GM19239 (cell line): Measurements from ENCODE around the gene ENHO.

Experiments
- DNase-seq: peaks from one replicate; pipeline ENCODE4 v3.0.0; 2011; ENCODE audit warnings: low spot score; ENCODE audit not compliant: insufficient read length
- FAIRE-seq: peaks from 2 replicates; lab custom pipeline; 2011; peaks lifted over from hg19 to GRCh38; lab: Jason Lieb, UNC

The ENHO gene

DNA sequence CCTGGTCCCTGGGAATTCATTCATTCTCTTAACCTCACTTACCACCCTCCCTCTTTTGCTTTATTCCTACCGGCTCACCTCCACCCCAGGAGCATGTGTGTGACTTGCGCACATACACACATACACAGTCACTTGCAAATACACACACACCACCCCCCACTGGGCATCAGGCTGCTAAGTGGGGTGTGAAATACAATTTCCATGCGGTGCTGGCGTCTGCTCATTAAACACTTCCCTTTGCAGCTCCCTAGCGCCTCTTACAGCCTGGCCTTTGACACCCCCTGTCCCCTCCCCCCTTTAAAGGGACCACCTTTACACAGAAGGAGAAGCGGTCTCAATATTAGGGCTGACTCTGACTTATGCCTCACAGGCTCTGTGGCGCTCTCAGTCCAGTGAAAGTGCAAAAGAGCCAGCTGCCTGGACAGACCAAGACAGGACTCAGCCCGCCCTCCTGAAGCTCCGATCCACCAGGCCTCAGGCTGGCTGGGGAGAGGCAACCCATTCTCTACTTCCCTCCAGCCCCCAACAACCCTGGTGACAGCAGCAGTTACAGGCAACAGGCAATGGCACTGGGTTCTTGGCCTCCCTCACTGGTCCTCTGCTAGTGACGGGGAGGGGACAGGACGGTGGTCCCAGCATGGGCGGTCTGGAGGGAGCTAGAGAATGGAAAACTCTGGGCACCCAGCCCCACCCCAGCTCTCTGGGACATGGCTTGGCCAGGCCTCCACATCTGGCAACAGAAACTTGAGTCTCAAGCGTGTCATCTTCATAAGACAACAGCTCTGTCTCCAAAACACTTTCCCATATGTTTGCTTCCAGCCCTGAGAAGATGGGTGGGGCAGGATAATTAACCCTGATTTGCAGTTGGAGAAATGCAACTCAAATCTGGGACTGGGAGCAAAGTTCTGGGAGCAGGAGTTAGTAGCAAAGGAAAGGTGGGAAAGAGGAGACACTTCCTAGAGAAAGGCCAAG, 12.0 kb downstream of the ENHO start:
- no peak for DNase-seq
- no peak for FAIRE-seq

DNA sequence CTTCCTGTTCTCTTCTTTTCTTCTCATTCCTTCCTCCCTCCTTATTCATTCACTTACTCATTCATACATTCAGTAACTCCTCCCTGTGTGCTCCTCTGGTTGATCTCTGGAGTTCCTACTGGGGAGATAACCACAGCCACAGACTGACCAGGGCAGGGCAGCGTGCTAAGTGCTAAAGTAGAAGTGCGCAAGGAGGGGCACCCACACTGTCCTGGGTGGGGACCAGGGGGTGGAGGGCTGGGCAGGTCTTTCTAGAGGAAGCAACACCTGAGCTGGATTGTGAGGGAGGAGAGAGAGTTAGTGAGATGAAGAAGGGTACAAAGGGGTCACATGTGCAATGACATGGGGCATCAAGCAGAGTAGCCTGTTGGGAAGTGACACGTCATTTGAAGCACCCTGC, 13.8 kb downstream of the ENHO start:
- FAIRE-seq: no peak
- DNase-seq: no peak

DNA sequence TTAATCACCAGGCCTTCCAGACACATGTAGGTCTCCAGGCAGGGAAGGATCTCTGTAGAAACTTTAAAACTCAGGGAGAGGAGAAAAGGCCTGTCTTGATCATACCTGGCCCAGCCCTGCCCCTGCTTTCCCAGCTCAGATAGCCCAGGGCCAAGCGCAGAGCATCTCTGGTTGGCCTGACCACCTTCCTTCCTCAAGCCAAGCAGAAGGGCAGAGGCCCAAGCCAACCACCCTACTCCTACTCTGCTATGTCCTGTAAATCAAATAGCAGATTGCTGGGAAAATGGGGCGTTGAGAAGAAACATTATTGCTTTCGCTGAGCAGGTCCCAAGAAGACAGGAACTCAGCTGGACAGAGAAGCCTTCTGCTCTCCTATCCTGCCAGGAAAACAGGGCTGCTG, 14.3 kb downstream of the ENHO start:
- FAIRE-seq: no peak
- DNase-seq: no peak

DNA sequence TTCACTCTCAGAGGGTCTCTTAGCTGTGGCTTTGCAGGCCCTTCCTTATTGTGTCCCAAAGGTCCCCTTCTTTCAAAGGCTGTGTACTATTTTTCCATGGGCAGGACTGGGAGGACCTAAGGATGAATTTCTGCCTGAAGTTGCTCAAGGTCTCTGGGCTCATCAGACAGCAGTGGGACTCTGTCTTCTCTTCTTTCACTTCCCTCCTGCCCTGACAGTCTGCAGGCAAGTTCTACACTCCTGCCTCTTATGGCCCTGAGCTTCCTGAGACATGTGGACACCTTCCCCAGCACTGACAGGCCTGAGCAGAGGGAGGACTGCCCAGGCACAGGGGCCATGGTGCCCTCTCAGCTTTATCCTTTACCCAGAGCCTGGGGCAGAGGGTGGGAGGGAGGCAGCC, 14.8 kb downstream of the ENHO start:
- FAIRE-seq (no peak), DNase-seq (no peak)

DNA sequence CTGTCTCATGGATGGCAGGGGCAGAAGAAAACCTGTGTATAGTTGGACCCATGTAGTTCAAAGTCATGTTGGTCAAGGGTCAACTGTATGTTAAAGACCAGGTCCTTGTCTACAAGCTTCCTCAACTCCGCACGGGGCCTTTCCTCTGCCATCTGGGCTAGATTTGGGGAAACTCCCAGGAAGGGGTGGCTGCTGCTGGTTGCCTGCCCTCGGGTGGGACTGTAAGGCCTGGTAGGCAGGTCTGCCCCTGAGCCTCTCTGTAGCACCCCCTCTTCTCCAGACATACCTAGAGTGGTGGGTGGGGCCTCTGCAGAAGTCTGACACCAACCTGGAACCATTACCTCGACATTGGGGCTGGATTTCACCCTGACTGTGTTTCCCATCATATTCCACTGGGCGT, 15.2 kb downstream of the ENHO start:
- DNase-seq: no peak

DNA sequence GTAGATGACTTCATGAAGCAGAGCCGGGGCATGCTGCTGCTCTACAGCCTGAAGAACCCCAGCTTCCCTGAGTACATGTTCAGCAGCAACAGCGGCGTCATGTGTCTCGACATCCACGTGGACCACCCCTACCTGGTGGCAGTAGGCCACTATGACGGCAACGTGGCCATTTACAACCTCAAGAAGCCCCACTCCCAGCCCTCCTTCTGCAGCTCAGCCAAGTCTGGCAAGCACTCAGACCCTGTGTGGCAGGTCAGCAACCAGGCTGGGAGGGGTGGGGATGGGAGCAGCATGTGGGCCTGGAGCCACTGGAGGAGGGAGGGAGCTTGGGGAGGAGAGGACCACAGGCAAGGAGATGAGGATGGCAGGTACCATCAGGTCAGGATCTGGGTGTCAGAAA, 16.2 kb downstream of the ENHO start:
- no peak for FAIRE-seq
- no peak for DNase-seq

More for the DNA sequence above, 15.2 kb downstream of the ENHO start:
- no peak for FAIRE-seq

DNA sequence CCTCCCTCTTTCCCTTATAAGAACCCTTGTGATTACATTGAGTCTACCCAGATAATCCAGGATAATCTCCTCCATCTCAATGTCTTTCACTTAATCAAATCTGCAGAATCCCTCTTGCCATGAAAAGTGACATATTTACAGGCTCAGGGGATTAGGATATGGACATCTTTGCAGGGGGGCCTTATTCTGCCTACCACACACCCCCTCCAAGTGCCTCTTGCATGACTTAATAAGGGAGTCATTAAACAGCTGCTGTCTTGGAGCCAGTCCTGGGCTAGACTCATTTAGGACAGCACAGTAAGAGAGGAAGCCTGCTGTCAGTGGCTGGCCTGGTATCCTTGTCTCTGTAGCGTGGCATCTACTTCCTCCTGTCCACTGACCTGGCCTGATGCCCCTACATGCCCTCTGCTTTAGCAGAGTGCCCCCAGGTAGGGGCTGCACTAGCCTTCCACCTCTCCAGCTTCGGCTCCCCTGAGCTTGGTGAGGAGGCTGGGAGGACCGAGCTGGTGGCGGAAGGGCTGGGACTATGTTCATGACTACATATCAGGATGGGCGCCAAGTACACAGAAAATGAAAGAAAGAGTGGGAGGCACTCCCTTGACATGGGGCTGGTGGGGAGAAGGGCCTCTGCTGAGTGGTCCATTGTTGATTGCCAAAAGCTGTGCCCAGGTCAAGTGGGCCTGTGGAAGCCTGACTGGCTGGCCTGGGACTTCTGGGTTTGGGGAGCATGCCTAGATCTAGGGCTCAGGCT, 17.2 kb downstream of the ENHO start:
- FAIRE-seq: no peak
- no peak for DNase-seq

DNA sequence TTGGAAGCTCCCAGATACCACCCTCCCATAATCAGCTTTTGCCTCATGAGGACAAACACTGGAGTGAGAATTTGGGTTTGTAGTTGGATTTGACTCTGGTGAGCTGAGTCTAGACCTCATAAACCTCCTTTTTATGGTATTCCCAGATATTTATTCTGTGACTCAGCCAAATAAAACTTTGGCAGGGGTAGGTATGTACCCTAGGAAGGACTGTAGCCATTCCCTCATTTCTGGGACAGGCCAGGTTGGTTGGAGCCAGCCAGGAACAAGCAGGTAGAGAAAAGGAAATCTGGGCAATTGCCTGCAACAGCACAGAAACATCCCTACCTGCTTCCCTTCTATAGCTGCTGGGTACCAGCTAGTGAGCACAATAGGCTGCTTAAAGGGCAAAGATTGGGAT, 19.4 kb downstream of the ENHO start:
- no peak for FAIRE-seq
- DNase-seq: no peak

DNA sequence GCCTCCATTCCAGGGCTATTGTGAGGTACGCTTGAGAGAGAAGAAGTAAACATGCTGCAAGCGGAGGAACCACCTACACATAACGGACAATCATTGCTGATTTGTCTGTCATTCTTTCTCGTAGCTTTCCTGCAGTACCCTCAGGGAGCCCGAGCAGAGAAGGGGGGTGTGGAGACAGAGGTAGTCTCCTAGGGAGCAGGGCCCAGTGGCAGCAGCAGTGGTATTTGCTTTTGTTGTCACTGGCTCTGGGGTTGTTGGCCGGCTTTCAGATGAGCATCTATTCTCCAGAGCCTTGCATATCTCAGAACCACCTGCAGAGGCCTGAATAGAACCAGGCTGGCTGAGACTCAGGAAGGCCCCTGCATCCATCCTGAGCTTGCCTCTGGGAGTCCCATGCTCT, 19.9 kb downstream of the ENHO start:
- FAIRE-seq: no peak
- no peak for DNase-seq

DNA sequence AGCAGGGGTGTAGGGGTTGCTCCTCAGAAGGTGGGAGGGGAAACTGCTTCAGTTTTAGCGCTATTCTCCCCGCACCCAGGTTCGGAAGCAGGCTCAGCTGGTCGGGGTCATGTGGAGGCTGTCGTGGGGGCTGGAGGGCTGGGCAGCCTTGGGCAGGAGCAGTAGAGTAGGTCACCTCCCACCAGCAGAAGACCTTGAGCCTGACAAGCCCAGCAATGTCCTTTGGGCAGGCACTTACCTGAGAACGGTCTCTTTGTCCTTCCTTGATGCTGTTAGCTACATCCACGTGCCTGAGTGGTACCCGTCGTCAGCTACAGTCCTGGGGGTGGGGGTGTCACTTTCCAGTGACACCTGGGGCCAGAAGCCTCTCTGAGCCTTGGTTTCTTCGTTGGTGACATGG, 20.3 kb downstream of the ENHO start:
- DNase-seq (no peak), FAIRE-seq (no peak)

DNA sequence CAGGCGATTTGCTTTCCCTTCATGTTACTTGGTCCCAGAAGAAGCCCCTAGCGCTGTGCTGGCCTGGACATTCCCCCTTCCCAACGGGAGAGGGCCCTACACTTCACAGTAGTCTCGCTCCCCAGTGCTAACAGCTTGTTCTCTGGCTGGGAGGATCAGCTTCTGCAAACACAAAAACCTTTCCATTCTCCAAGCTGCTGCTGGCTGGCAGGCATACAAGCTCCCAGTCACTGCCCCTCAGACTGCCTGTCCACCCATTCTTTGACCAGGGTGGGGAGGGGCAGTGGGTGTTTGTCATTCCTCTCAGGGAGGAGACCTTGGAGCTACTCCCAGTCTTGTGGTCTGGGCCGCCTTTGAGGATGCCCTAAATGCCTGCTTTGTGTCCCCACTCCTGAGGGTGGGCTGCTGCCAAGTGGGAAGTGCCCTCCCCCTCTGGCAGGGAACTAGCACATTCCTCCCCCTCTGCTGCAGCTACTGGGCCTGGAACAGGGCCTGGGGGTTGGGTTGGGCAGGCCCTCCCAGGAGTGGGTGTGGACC, 20.8 kb downstream of the ENHO start:
- DNase-seq: no peak
- FAIRE-seq: no peak

DNA sequence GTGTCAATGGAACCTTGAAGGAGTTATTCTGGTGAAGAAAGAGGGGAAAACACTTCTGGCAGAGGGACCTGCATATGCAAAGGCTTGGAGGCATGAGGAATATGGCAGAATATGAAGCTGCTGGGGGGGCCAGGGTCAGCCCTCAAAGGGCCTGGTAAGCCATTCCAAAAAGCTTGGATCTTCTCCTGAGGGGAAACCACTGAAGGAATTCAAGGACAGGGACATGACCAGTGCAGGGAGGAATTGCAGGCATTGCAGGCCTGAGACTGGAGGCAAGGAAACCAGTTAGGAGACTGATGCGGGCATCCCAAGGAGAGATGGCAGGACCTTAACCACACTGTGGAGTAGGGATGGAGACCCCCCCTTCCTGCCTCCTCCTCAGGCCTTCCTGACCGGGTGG, 21.4 kb downstream of the ENHO start:
- DNase-seq (no peak), FAIRE-seq (no peak)

DNA sequence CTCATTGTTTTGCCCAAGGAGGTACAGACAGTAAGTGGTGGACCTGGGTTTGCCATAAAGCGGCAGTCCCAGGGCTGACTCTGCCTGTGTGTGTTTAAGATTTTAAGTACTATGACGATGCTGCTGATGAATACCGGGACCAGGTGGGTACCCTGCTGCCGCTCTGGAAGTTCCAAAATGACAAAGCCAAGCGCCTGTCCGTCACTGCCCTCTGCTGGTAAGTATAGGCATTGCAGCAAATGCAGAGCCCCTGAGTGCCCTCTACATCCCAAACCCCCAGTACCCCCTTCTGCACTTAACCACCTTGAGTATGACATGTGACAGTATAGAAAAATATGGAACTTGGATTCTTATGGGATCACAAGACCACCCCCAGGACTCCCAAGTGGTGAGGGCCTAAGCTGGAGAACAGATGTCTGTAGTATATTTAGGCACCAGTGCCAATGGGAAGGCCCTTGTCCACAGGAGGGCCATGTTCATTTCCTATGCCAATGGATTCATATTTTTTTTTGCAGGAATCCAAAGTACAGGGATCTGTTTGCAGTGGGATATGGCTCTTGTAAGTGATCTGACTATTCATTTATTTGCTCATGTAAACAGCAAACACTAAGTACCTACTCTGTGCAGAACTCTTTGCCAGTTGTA, 22.0 kb downstream of the ENHO start:
- FAIRE-seq: peak; percentile 90
- peak; percentile 53 for DNase-seq

DNA sequence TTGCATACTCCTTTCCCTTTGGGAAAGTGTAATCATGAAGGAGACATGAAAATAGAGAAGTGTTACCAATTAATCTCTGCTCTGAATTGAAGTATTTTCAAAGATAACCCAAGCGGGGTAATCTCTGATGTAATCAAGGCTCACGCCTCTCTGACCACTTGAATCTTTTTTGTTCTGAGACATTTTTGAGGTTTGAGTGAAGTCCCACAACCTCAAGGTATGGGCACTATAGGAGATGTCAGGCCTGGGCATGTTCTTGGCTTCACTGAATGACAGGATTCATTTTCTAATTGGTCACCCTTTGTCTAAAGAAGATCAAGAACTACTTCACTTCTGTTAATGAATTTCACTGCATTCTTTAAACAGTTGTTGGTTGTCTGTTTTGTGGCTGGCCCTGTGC, 23.7 kb downstream of the ENHO start:
- no peak for DNase-seq
- no peak for FAIRE-seq

DNA sequence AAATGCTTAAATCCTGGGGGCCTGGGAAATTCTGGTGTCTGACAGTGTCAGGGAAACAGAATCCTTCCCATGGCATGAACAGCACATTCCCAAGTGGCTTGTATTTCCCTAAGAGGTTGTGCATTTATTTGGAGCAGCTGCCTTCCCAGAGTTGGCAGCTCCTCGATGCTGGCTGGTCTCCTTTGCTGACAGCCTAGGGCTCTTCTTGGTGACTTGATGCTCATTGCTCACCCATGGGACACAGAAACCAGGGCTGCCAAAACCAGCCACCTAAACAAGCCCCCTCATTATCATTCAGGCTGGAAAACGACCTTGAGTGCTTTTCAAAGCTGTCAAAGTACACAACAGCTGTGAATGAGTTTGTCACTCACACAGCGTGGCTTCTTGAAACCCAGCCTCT, 24.2 kb downstream of the ENHO start:
- no peak for FAIRE-seq

DNA sequence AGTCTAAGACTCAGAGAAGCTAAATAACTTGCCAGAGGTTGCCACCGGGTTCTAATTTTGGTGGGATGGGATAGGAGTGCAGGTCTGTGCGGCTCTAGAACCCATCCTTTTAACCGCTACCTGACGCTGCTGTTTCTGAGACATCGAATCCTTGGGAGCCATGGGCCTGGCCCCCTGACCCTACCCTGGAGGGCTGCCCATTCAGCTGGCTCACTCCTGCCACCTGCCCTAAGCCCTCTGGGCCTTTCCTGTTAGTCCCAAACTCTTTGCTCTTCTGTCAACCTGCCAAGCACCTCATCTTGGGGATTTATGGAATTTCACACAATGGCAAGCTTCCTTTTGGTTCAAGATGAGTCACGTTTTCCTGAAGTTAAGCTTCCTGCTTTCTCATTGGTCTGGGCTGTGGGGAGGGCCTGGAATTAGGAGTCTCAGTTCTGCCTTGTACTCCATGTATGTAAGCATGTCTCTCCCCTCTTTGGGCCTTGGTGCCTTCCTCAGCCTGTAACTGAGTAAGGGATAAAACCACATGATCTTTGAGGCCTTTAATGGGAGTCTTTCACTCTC, 26.6 kb downstream of the ENHO start:
- DNase-seq: no peak

More for the DNA sequence above, 24.2 kb downstream of the ENHO start:
- no peak for DNase-seq

DNA sequence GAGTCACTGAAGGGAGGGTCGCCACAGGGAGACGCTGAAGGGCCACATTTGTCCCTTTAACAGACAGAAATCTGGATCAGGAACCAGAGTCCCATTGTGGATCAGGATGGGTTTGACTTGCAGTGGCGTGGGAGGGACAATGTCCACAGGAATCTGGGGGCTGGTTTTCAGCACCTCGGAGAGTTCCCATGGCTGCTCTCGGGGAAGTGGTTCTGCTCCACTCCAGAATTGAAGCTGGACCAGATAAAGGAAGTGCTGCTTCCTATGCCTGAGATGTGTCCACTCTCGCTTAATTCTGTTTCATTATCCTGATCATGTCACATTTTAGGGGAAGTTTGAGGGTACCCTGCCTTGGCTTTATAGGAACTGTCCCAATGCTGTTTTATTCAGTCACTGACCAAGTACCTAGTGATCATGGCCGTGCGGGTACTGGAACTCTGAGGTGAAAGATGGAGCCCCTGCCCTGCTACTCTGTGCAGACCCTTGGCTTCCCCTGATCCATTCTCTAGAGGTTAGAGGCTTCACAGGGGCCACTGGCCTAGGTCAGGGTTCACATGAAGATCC, 28.7 kb downstream of the ENHO start:
- FAIRE-seq (no peak), DNase-seq (no peak)

More for the DNA sequence above, 26.6 kb downstream of the ENHO start:
- FAIRE-seq: no peak

DNA sequence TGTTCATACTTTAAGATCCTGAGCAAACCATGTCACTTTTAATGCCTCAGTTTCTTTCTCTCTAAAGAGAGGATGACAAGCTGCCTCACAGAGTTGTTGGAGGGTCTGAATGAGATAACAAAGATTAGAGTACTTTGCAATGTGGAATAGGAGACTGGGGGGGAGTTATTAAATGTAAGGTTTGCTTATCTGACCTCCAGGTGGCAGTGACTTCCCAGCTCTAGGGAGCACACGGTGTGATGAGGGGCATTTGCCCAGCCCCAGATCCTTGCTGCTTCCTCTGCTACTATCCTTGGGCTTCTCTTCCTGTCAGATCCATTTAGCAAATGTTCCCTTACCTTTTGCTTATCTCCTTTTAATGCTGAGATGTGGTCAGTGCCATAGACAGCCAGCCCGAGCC, 30.7 kb downstream of the ENHO start:
- DNase-seq (no peak), FAIRE-seq (no peak)

DNA sequence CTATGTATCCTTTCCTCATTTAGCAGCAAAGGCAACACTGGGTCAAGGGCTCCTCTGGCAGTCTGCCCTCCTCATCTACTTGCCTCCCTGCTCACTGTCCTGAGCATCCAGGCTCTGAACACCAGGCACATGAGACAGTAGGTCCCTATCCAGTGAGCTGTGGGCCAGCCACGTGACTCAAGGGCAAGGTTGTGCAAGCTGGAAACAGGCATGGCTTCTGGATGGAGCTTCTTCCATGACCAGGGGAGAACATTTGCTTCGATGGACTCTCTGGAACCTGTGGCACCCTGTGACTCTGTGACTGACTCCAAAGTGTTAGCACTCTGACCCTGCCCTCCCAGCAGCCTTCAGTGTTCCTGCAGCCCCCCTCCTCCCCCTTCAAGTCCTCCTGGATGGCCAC, 31.2 kb downstream of the ENHO start:
- no peak for FAIRE-seq

DNA sequence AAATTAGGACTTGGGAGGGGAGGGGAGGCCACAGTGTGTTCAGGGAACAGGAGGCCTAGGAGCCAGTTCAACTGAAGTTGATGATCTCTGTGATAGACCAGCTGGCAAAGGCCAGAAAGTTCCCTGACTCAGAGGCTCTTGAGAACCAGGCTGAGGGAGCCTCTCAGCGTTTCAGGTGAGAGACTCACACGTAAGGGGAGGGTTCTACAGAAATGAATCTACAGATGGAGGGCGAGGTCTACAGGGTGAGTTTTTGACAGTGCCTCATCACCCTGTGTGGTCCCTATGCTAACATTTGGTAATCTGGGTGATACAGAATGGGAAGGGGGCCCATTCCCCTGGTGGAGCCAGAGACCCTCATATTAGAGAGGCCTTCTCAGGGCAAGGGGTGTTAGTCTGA, 32.0 kb downstream of the ENHO start:
- no peak for FAIRE-seq

More for the DNA sequence above, 31.2 kb downstream of the ENHO start:
- DNase-seq: no peak

More for the DNA sequence above, 32.0 kb downstream of the ENHO start:
- DNase-seq: no peak
